ENCODE measurements around the gene ATP5PO.
"Not testable (repeated sequence)": the region's sequence is repeated elsewhere in the genome, so short reads cannot be mapped to it uniquely, and the experiment has no call there.

The ATP5PO gene

GRCh38 chr21:33865996-33866575 is 49.5 kb downstream of the ATP5PO start:
- no peak for DNase-seq

- no peak for DNase-seq
Observed at GRCh38 chr21:33865176-33865575, 50.4 kb downstream of the ATP5PO start.

DNA sequence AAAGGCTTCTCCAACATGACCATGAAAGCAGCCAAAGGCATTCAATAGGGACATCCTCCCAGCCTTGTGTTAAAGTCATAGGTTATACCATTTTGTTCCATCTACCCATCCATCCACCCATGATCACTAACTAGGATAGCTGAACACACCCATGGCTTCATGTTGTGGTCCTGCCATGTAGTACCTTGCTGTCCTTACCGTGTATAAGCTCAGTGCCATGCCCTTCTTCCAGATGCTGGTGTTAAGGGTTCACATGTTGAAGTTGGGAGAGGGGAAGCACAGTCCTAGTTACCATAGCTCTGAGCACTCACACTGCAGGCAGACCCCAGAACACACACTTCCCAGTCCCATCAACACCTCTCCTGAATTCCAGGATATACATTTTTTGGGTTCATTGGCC is 51.5 kb downstream of the ATP5PO start:
- no peak for DNase-seq

- DNase-seq = not testable (repeated sequence)
Observed at GRCh38 chr21:33863191-33863590, 52.4 kb downstream of the ATP5PO start.

DNA sequence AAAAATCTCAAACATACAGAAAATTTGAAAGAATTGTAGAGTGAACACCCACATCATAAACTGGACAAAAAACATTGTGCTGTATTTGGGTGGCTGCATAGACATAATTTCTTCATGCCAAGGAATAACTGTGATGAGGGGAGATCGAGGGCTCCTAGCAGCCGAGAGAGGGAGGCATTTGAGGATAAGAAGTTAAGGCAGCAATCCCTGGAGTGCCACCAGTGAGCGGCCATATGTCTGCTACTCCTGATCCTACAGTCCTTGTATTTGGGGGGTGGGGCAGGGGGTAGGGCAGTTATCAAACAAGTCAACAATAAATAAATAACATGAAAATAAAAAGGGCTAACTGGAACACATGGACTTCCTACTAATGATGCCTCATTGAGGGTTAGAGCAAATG is 54.5 kb downstream of the ATP5PO start:
- no peak for DNase-seq

DNA sequence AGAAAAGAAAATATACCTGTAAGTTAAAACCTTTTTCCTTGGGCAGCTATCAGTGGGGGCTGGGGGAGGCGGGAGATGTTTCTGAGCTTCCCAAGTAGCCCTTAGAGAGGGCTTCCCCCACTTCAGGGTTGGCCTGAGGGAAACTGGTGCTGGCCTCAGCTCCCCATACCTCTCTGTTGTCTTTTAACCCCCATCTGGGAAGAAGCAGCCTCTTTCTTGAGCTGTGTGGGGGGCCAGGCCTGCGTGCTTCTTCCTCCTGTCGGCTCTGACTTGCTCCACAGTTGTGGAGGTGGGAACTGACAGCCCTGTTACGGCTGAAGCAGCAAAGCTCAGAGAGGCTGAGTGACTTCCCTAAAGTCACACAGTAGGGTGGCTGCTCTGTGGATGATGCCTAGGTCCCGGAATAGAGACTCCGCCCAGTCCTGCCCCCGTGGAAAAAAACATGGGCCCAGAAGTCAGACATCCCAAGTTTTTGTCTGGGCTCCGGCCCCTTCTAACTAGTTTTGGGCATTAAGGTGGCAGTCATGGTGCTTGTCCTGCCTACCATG is 55.2 kb downstream of the ATP5PO start:
- DNase-seq = no peak

DNA sequence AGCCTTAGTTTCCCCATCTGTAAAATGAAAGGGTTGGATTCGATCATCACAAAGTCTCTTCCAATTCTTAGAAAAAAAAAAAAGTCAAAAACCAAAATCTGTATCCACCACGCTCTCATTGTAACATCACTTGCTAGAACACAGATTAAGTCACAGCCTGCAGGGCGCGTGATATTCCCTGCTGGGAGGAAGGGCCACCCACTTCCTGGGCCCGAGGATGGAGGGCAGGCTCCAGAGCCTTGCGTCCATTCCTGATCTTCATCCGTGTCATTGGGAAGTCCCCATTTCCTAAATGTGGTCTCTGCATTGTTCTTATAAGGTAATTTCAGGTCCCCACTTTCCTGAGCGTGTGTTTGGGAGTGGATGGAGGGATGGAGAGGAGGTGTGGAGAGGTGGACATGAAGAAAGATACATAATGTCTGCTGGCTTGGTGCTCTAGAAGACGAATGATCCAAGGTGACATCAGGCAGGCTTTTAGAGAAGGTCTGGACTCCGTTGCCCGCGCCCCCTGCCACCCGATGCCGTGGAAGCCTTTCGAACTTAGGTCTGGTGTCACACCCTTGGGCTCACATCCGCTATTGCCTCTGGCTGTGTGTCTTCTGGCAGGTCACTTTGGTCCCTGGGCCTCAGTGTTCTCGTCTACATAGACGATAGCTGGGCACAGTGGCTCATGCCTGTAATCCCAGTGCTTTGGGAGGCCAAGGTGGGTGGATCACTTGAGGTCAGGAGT is 56.1 kb downstream of the ATP5PO start:
- no peak for DNase-seq

DNA sequence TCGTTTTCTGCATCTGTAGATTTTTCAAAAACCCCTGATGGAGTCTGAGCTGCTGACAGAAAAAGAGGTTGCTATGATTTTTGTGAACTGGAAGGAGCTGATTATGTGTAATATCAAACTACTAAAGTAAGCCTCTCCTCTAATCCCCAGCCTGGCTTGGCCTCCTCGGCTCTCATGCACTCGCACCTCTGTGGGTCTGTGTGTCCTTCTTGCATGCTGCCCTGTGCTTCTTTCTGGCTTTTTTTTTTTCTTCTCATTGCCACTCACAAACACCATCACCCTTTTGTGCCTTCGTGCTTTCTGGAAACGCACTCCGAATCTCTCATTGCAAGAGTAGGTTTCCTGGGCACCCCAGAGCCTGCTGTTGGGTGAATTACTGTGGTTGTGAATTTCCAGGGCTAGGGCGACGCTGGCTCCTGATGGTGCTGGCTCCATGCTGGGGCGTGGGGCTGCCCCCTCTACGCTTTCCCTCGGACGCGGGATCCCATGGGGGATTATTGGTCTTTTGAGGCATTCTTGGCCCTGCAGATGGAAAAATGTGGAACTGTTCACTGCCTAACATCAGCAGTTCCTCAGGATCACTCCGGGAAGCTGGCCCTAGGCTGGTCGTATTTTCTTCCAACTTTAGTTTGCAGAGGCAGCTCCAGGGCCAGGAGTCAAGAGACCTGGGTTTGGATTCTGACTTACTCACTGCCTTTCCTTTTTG is 56.8 kb downstream of the ATP5PO start:
- no peak for DNase-seq

GRCh38 chr21:33857846-33858666 is 57.5 kb downstream of the ATP5PO start:
- no peak for DNase-seq

DNA sequence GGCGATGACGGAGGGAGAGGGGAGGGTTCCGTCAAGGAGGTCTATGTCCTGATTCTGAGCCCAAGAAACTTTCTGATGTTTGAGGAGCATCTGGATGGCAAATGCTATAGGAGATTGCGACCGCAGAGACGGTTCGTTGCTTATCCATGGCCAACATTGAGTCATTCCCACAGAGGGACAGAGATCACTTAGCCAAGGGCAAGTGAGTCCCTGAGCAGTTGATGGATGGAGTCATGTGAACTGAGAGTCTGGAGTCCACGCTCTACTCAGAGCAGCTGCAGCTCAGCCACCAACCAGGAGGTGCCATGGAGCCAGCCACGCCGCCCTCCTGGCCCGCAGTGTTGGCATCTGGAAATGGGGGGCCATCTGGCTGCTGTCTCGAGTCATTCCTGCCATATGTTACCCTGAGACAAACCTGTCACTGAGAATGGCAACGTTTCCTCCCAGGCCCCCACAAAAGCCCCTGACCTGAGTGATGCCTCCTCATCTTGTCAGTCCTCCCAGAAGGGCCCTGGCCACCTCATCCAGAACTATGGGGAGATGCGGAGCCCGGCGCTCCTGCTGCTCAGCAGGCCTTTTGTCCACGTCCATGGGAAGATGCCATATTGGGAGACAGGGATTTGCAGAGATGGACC is 58.6 kb downstream of the ATP5PO start:
- no peak for DNase-seq

DNA sequence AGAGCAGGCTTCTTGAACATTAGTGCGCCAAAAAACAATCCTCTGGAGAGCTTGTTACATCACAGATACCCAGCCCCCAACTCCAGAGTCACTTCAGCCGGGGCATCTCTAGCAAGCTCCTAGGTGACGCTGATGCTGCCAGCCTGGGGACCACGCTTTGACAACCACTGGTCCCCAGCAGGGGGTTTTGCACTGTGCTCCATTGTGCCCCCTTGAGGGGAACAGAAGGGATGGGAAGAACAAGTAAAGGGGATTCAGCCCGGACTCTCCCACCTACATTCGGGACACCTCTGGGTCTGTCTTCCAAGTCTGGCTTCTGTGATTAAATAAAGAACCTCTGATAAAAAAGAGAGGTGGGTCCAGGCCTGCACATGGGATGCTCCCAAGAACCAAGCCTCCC is 60.4 kb downstream of the ATP5PO start:
- DNase-seq = no peak

GRCh38 chr21:33854604-33855003 is 61.0 kb downstream of the ATP5PO start:
- DNase-seq = no peak

All from stimulated activated CD4-positive, alpha-beta T cell treated with anti-CD3 and anti-CD28 coated beads, Interleukin-12 subunit alpha, Interleukin-12 subunit beta, amount 100 ng/mL, for 4 hours (primary cell).